ENCODE results near the gene SMC6. TPM values are rescaled to one million over a fixed set of nuclear protein-coding genes. Genes with fewer than 3 reads are reported as not detected.

The SMC6 gene, protein sequence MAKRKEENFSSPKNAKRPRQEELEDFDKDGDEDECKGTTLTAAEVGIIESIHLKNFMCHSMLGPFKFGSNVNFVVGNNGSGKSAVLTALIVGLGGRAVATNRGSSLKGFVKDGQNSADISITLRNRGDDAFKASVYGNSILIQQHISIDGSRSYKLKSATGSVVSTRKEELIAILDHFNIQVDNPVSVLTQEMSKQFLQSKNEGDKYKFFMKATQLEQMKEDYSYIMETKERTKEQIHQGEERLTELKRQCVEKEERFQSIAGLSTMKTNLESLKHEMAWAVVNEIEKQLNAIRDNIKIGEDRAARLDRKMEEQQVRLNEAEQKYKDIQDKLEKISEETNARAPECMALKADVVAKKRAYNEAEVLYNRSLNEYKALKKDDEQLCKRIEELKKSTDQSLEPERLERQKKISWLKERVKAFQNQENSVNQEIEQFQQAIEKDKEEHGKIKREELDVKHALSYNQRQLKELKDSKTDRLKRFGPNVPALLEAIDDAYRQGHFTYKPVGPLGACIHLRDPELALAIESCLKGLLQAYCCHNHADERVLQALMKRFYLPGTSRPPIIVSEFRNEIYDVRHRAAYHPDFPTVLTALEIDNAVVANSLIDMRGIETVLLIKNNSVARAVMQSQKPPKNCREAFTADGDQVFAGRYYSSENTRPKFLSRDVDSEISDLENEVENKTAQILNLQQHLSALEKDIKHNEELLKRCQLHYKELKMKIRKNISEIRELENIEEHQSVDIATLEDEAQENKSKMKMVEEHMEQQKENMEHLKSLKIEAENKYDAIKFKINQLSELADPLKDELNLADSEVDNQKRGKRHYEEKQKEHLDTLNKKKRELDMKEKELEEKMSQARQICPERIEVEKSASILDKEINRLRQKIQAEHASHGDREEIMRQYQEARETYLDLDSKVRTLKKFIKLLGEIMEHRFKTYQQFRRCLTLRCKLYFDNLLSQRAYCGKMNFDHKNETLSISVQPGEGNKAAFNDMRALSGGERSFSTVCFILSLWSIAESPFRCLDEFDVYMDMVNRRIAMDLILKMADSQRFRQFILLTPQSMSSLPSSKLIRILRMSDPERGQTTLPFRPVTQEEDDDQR
- 10 to 100 TPM; 24.8 to 26.4 TPM for total RNA-seq

DNA sequence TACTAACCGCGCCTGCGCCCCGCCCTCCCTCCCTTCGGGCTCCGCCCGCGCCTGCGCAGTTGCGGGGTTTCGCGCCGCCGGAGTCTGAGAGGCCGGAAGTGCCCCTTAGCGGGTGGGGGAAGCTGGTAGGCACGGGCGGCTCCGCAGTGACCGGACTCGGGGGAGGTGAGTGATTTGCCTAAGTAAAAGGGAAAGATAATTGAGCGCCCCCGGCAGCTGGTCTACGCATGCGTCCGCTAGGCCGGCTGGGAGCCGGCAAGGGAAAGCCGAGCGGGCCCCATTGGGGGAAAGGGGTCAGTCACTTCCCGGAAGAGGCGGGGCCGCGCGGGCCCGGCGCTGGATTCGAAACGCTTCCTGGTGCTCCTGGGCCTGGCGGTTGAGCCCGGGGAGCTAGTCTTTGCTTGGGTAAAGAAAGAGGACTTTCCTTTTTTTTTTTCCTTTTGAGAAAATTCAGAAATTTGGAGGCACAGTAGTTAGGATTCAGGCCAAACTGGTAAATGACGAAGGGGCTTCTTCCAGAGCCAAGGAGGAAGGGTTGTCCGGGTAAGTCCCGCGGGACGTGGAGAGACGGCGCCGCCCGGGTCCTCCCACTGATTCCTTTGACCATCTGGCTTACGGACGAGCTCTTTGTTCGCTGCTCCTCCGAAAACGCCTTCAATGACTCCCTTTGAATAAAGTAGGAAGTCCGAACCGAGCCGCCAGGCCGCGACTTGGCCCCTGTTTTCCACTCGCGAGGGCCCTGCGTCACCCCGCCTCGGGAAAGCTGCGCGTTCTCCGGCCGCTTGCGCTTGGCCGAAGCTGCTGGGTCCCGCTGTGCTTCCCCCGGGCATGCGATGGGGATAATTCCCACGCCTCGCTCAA, at the start of gene SMC6, which contains the start of gene GEN1:
SMC6 (minus strand) TSS at position 8 of the 861 bp plus-strand sequence. CDS start 7,864 bp downstream, outside the sequence.
GEN1 (plus strand) TSS at position 336 of the 861 bp plus-strand sequence. CDS start 5,806 bp downstream, outside the sequence.
- Mint-ChIP-seq H3K27ac (peak within 1 kb of the TSS; percentile 95 to 100), H3K9me3 (no peaks in the 10 kb centered on the region), H3K36me3 (peaks cover 11 to 13% of the 10 kb centered on the region in 2 donors)
- peak; percentile 78 to 89 for ATAC-seq
- DNase-seq (ENCODE audit: low spot score in 2 of 2): peak; percentile 89 to 94

- Mint-ChIP-seq H3K27ac (no peak overlapping the region), H3K36me3 (no peaks in the 10 kb centered on the region), H3K9me3 (no peaks in the 10 kb centered on the region)
- DNase-seq (ENCODE audit: low spot score in 2 of 2) (no peak), ATAC-seq (no peak)
These were observed 47.3 kb upstream of the SMC6 start for GRCh38 chr2:17800693-17801458.

DNA sequence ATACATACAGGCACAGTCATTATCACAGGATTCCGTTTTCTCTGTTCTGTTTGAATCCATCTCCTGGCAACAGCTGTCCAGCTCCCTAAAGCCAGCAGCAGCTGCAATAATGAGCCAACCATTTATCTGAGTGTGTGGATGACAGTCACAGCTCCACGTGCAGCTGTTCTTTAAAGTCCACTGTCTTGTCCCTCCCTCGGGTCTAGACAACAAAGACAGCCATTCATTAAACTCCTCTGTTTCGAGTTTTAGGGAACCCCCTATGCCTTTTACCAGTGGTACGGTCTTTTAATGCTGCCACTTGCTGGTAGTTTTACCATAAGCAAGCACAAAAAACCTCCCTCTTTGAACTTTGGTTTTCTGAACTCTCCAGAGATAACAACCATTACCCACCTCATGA, 46.6 kb upstream of the SMC6 start:
- no peak overlapping the region for H3K27ac Mint-ChIP-seq
- DNase-seq (ENCODE audit: low spot score in 2 of 2): no peak
- no peaks in the 10 kb centered on the region for H3K36me3 Mint-ChIP-seq
- no peak for ATAC-seq
- H3K9me3 Mint-ChIP-seq: no peaks in the 10 kb centered on the region

DNA sequence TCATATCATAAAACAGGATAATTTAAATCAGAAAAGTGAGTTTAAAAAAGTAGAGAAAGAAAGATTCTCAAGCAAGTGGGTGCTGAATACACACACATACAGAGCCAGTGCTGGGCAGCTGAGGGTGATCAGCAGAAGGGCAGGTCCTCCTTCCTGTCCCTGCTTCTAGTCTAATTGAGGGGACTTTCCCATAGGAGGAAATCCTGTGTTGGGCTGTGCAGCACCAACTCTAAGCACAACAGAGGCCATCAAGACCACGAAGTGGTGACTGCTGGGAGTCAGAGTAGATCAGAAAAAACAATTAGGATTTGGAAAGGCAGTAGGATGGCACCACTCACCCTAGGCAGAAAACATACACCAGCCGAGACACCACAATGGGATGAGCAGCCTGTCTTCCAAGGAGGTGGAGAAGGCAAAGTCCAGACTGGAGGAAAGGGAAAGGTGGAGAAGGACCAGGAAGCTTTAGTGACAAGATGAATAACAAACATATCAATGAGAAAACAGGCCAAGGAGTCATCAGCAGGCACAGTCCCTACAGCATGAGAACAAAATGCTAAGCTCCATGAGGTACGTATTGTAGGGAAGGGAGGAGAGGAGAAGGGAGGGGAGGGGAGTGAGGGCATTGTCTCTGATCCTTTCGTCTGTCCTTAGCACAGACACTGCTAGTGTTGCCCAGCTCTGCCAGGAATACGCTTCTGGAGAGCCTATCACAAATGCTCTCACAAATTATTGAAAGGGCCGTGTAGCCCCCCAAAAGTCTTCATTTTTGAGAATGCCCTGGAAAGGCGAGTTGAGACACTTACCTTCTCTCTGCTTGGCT, 45.9 kb upstream of the SMC6 start:
- Mint-ChIP-seq H3K36me3 (no peaks in the 10 kb centered on the region), H3K9me3 (no peaks in the 10 kb centered on the region), H3K27ac (peak overlapping the region in 1 of 2 donors; percentile 33)
- ATAC-seq: no peak
- DNase-seq (ENCODE audit: low spot score in 2 of 2): no peak

DNA sequence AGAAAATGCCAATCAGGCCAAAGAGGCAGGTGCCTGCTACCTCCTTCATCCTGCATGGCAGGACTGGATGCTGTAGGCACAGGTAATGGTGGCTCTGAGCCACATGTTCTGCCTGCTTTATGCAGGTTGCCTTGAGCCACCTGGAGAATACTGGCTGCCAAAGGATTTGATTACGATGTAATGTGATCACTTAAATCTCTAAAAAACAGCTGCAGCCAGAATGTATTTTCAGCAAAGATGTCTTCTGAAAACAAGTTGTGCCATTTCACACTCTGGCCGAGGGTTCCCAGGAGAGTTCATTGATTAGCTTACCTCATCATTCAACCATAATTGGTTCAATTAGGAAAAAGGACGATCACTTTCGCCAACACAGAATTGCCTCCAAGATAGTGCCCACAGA, 44.7 kb upstream of the SMC6 start:
- no peaks in the 10 kb centered on the region for H3K9me3 Mint-ChIP-seq
- H3K36me3 Mint-ChIP-seq: no peaks in the 10 kb centered on the region
- H3K27ac Mint-ChIP-seq: no peak overlapping the region
- DNase-seq (ENCODE audit: low spot score in 2 of 2) (no peak), ATAC-seq (no peak)

GRCh38 chr2:17795309-17795708, 41.7 kb upstream of the SMC6 start:
- no peaks in the 10 kb centered on the region for H3K36me3 Mint-ChIP-seq
- no peaks in the 10 kb centered on the region for H3K9me3 Mint-ChIP-seq
- DNase-seq (ENCODE audit: low spot score in 2 of 2) (no peak), ATAC-seq (no peak)
- H3K27ac Mint-ChIP-seq: no peak overlapping the region

DNA sequence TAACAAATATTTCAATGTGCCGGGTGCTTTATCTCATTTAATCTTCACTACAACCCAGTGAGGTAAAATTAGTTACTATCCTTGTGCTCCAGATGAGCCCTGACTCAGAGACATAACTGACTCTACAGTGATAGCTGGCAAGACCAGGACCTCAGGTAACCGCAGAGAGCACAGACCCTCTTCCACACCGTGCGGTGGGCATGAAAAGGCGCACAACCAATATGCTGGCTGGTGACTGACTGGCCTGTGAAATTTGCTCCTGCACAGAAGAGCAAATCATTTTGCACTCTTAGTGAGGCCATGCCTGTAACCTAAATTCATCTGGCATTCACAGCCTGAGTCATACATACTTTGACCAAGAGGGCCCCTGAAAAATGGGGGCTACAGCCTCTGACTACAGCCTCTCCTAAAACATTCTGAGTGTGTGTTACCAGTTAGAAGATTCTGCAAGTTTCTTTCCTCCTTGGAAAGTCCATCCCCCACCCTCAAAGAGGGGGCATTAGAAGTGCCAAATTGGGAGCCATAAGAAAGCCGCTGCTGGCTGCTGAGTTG, 40.3 kb upstream of the SMC6 start:
- peak in 1 of 2 donors; percentile 32 for ATAC-seq
- Mint-ChIP-seq H3K36me3 (no peaks in the 10 kb centered on the region), H3K27ac (no peak overlapping the region), H3K9me3 (no peaks in the 10 kb centered on the region)
- peak in 1 of 2 donors; percentile 10 for DNase-seq (ENCODE audit: low spot score in 2 of 2)

DNA sequence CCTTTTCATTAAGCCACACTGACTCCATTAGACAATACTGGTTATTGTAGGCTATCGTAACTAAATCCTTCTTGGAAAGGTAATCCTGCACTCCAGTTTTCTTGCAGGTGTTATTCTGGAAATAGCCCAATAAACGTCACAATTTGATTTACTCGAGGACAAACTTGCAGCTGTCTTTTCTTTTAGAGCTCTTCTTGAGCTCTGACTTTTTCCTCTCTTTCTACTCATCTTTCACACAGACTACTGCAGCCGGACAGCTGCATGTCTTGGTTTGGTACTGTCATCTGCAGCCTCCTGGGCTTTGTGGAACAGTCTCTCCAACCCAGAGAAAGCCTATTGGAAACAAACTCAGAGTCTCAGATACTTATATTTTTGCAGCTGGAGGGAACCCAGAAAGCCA, 39.7 kb upstream of the SMC6 start:
- DNase-seq (ENCODE audit: low spot score in 2 of 2) (no peak), ATAC-seq (peak in 1 of 2 donors; percentile 29)
- Mint-ChIP-seq H3K27ac (no peak overlapping the region), H3K36me3 (no peaks in the 10 kb centered on the region), H3K9me3 (no peaks in the 10 kb centered on the region)

DNA sequence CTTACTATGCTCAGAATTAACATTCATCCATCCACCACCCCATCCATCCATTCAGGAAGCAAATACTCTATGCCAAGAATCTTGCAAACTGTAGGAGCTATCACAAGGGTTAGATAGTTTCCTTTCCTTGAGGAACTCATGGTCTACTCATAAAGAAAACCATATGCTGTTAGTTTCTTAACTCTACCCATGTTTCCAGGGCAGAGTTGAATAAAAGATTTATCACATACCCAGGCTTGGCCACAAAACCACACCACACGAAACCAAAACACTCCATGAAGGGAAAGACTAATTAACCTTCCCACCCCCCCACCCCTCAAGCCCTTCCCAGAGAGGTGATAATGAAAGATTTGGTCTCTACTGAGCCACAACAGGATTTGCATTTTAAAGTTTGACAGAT, 38.9 kb upstream of the SMC6 start:
- ATAC-seq (peak; percentile 31 to 66), DNase-seq (ENCODE audit: low spot score in 2 of 2) (peak in 1 of 2 donors; percentile 13)
- H3K36me3 Mint-ChIP-seq: no peaks in the 10 kb centered on the region
- H3K9me3 Mint-ChIP-seq: no peaks in the 10 kb centered on the region
- no peak overlapping the region for H3K27ac Mint-ChIP-seq

DNA sequence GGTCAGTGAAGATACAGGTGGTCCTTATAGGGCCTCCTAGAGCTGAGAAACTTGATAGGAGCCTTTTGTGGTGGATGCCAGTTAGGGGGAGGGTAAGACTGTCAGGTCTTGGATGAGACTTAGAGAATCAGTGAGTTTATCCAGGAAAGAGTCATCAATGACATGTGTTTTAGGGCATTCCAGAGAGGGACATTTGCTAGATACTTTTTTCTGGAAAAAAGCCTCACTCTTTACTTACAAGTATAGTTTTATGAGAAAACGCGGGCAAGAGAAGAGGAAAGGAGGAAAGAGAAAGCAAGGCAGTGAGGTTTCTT, 38.2 kb upstream of the SMC6 start:
- no peaks in the 10 kb centered on the region for H3K36me3 Mint-ChIP-seq
- ATAC-seq (no peak), DNase-seq (ENCODE audit: low spot score in 2 of 2) (no peak)
- H3K27ac Mint-ChIP-seq: no peak overlapping the region
- no peaks in the 10 kb centered on the region for H3K9me3 Mint-ChIP-seq

DNA sequence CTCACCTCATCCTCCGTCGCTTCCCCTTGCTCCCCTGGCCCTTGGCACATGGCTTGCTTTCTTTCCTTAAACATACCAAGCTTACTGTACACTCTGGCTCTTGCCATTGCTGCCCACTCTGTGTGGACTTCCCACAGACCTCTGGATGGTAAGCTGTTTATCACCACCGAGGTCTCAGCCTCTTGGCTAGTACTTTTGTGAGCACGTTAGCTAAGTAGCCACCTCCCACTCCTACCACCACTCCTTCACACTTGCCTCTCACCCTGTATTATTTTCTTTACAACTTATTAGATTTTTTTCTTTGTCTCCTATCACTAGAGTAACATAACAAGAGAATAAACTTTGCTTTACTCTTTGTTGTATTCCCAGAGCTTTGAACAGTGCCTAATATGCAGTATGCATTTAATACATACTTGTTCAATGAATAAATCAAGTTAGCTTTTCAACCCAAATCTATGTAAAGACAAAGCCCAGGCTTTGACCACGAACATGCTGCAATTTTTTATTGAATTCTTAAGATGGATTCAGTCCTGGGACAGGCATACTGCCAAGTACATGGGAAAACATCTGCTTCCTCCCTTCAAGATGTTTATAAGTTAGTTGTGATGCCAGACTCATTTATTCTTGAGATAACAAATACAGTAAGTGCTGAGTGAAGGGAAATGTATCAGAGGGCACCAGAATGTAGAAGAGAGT, 37.7 kb upstream of the SMC6 start:
- no peak overlapping the region for H3K27ac Mint-ChIP-seq
- DNase-seq (ENCODE audit: low spot score in 2 of 2): no peak
- H3K9me3 Mint-ChIP-seq: no peaks in the 10 kb centered on the region
- no peak for ATAC-seq
- no peaks in the 10 kb centered on the region for H3K36me3 Mint-ChIP-seq

GRCh38 chr2:17790536-17790935, 36.9 kb upstream of the SMC6 start:
- Mint-ChIP-seq H3K27ac (no peak overlapping the region), H3K36me3 (no peaks in the 10 kb centered on the region), H3K9me3 (no peaks in the 10 kb centered on the region)
- DNase-seq (ENCODE audit: low spot score in 2 of 2): no peak
- peak; percentile 50 to 78 for ATAC-seq

GRCh38 chr2:17788773-17789172, 35.2 kb upstream of the SMC6 start:
- H3K27ac Mint-ChIP-seq: no peak overlapping the region
- DNase-seq (ENCODE audit: low spot score in 2 of 2): no peak
- no peaks in the 10 kb centered on the region for H3K36me3 Mint-ChIP-seq
- no peaks in the 10 kb centered on the region for H3K9me3 Mint-ChIP-seq
- no peak for ATAC-seq

- DNase-seq (ENCODE audit: low spot score in 2 of 2) (no peak), ATAC-seq (no peak)
- H3K9me3 Mint-ChIP-seq: peaks cover 0 to 3% of the 10 kb centered on the region in 2 donors
- peaks cover under 1 to 8% of the 10 kb centered on the region in 2 donors for H3K36me3 Mint-ChIP-seq
- no peak overlapping the region for H3K27ac Mint-ChIP-seq
These were observed 33.1 kb upstream of the SMC6 start for GRCh38 chr2:17786727-17787126.
